Fibroblast of lung (primary cell): ENCODE results near the gene KCNJ6.

Source experiments
- CTCF ChIP-seq, 2 donors: IDR thresholded peaks in 1 of 2; conservative IDR thresholded peaks in 1 of 2; 1 replicate in 1 of 2; 2 replicates in 1 of 2; pipeline ENCODE4 v1.5.1; 2011 to 2012; ENCODE audit warnings: low read length in 2 of 2, control low read depth in 1 of 2, inconsistent platforms in 1 of 2, low read depth in 1 of 2, mild to moderate bottlenecking in 1 of 2
- EZH2 ChIP-seq: IDR thresholded peaks from 2 replicates; pipeline ENCODE4 v1.5.1; 2012; ENCODE audit warnings: low read length, control low read depth, mild to moderate bottlenecking; ENCODE audit errors: missing control alignments

DNA sequence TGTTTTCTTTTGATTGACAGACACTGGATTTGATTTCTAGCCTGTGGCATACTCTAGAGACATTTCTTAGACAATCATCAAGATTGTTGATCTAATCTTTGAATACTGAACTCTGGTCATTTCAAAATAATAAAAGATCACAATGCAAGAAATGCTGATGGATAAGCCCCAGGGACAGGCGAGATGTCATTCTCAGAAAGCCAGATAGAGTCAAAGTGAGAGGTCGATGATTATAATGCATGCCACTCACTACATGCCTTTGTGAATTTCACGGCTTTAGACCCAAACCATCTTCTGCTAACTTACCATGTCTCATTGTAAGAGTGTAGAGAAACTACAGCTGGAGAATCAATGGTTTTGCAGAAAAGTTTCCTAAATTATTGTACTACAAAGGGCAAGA, 292.6 kb downstream of the KCNJ6 start:
- TF ChIP-seq EZH2 (no peak), CTCF (conservative IDR thresholded peaks at IDR 0.05 in 1 of 2, IDR thresholded peaks at IDR 0.05 in 1 of 2; ENCODE audit: low read depth in 1 of 2, low read length in 2 of 2) (no peak)
